ENCODE measurements around the gene POLR3B. TPM values are rescaled to one million over a fixed set of nuclear protein-coding genes. Genes with fewer than 3 reads are reported as not detected.
"Not testable (repeated sequence)": the region's sequence is repeated elsewhere in the genome, so short reads cannot be mapped to it uniquely, and the experiment has no call there.

The POLR3B gene
- total RNA-seq, 4 donors from 2014 or later = 5.1 to 10.7 (median 7.4) TPM

DNA sequence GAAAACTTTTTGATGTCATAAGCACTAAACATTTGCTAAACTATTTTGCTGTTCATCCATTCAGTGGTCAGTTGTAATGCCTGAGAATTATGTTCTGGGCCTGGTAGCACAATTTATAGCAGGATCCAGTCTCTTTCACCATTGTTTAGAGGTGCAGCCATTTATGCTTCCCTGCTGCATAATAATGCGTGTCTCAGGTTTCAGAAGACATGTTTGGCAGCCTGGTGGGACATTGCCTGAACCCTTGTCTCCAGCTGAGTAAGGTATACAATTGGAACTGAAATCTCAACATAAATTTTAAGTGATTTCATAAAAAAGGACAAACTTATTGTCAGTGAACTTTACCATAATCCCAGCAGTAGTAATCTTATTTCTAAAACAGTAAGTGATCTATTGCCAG, 94.8 kb downstream of the POLR3B start:
- H3K36me3 ChIP-seq = peaks cover 0 to 2% (median 0%) of the 10 kb centered on the region in 3 donors
- TF ChIP-seq POLR2A (IDR thresholded peaks at IDR 0.05) = no peak
- TF ChIP-seq, protein P1, sequence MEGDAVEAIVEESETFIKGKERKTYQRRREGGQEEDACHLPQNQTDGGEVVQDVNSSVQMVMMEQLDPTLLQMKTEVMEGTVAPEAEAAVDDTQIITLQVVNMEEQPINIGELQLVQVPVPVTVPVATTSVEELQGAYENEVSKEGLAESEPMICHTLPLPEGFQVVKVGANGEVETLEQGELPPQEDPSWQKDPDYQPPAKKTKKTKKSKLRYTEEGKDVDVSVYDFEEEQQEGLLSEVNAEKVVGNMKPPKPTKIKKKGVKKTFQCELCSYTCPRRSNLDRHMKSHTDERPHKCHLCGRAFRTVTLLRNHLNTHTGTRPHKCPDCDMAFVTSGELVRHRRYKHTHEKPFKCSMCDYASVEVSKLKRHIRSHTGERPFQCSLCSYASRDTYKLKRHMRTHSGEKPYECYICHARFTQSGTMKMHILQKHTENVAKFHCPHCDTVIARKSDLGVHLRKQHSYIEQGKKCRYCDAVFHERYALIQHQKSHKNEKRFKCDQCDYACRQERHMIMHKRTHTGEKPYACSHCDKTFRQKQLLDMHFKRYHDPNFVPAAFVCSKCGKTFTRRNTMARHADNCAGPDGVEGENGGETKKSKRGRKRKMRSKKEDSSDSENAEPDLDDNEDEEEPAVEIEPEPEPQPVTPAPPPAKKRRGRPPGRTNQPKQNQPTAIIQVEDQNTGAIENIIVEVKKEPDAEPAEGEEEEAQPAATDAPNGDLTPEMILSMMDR (IDR thresholded peaks at IDR 0.05) = no peak
- H3K9me3 ChIP-seq = no peaks in the 10 kb centered on the region
- H3K4me3 ChIP-seq = no peak overlapping the region
- H3K27ac ChIP-seq = no peak overlapping the region
- DNase-seq = no peak
- no peaks in the 10 kb centered on the region for H3K27me3 ChIP-seq
- no peaks in the 10 kb centered on the region for H3K4me1 ChIP-seq

DNA sequence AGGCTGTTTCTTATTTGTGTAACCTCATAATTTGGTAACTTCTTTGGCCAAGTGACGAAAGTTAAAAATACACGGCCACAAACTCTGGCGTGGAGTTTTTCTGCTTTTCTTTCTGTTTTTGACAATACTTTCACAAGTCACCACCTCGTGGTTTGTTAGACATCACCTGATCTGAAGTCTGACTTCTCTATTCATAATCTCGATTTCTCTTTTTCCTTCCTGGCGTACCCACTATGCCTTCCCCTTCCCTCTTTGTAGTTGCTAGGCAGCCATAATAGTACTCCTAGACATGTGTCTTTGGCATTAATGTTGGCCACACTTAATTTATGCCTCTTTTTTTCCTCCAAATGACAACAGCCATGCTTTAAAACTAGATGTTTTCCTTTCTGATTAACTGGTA, 97.6 kb downstream of the POLR3B start:
- no peak overlapping the region for H3K4me3 ChIP-seq
- H3K27me3 ChIP-seq = no peaks in the 10 kb centered on the region
- no peaks in the 10 kb centered on the region for H3K4me1 ChIP-seq
- TF ChIP-seq POLR2A (IDR thresholded peaks at IDR 0.05) = no peak
- TF ChIP-seq, protein P1 (IDR thresholded peaks at IDR 0.05) = no peak
- DNase-seq = no peak
- H3K27ac ChIP-seq = no peak overlapping the region
- H3K36me3 ChIP-seq = peaks cover 0 to 16% (median 0%) of the 10 kb centered on the region in 3 donors
- no peaks in the 10 kb centered on the region for H3K9me3 ChIP-seq

DNA sequence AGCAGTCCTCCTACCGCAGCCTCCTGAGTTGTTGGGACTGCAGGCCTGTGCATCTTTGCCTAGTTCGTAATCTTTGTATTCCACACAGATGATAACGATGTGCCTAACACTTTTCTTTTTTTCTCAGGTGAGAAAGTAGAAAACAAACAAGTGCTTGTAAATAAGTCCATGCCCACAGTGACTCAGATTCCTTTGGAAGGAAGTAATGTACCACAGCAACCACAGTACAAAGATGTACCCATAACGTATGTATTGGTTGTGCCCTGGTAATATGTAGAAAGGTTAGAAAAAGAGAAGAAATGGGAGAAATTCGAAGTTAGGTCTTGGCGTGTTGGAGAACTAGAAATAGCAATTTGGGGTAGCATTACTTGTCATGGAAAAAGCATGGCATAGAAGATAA, 101.6 kb downstream of the POLR3B start:
- H3K27ac ChIP-seq = no peak overlapping the region
- H3K9me3 ChIP-seq = no peaks in the 10 kb centered on the region
- TF ChIP-seq, protein P1 (IDR thresholded peaks at IDR 0.05) = no peak
- no peak for TF ChIP-seq POLR2A (IDR thresholded peaks at IDR 0.05)
- no peak overlapping the region for H3K4me3 ChIP-seq
- H3K4me1 ChIP-seq = no peaks in the 10 kb centered on the region
- H3K27me3 ChIP-seq = no peaks in the 10 kb centered on the region
- peaks cover 0 to 21% (median 0%) of the 10 kb centered on the region in 3 donors for H3K36me3 ChIP-seq
- DNase-seq = no peak

DNA sequence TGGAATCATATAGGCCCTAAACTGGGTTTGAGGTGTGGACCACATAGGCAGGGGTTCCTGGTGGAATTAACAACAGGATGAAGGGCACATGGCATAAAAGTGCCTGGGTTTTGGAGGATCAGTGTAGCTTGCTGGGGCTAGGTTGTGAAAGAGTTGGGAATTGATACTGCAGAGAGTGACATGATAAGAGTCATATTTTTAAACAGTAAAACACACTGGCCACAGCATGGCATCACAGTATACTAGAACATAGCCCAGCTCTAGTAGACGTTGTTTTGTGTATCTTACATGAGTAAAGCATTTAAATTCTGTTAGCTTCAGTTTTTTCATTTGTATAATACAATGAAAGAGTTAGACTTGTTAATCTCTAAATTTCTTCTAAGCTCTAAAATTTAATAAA, 102.0 kb downstream of the POLR3B start:
- TF ChIP-seq POLR2A (IDR thresholded peaks at IDR 0.05) = no peak
- TF ChIP-seq, protein P1 (IDR thresholded peaks at IDR 0.05) = no peak
- no peaks in the 10 kb centered on the region for H3K27me3 ChIP-seq
- no peaks in the 10 kb centered on the region for H3K9me3 ChIP-seq
- H3K36me3 ChIP-seq = peaks cover 0 to 21% (median 0%) of the 10 kb centered on the region in 3 donors
- no peak overlapping the region for H3K27ac ChIP-seq
- no peak for DNase-seq
- H3K4me1 ChIP-seq = no peaks in the 10 kb centered on the region
- H3K4me3 ChIP-seq = no peak overlapping the region

DNA sequence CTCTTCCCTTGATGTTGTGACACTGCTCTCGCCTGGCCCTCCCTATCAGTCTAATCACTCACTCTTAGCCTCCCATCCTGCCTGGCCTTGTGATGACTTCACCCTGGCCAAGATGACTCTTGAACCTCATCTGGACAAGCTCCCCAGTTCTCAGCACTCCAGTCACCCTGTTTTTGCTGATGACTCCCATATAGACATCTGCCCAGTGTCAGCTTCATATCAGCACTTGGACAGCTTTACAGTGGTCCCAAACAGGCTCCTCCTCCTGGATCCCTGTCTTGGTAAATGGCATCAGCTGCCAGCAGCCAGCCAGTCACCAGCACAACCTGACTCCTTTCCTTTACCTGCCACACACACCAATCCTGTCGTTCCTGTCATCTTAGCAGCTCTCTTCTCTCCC, 104.2 kb downstream of the POLR3B start:
- TF ChIP-seq, protein P1 (IDR thresholded peaks at IDR 0.05) = no peak
- no peak for TF ChIP-seq POLR2A (IDR thresholded peaks at IDR 0.05)
- H3K36me3 ChIP-seq = peaks cover 0 to 21% (median 0%) of the 10 kb centered on the region in 3 donors
- no peaks in the 10 kb centered on the region for H3K4me1 ChIP-seq
- no peak for DNase-seq
- H3K4me3 ChIP-seq = no peak overlapping the region
- no peaks in the 10 kb centered on the region for H3K27me3 ChIP-seq
- no peaks in the 10 kb centered on the region for H3K9me3 ChIP-seq
- H3K27ac ChIP-seq = no peak overlapping the region

DNA sequence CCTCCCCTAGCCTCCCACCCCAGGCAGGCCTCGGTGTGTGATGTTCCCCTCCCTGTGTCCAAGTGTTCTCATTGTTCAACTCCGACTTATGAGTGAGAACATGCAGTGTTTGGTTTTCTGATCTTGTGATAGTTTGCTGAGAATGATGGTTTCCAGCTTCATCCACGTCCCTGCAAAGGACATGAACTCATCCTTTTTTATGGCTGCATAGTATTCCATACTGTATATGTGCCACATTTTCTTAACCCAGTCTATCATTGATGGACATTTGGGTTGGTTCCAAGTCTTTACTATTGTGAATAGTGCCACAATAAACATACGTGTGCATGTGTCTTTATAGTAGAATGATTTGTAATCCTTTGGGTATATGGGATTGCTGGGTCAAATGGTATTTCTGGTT, 108.1 kb downstream of the POLR3B start:
- not testable (repeated sequence) for H3K4me1 ChIP-seq, H3K27me3 ChIP-seq, H3K4me3 ChIP-seq, DNase-seq, H3K36me3 ChIP-seq, H3K27ac ChIP-seq, H3K9me3 ChIP-seq

DNA sequence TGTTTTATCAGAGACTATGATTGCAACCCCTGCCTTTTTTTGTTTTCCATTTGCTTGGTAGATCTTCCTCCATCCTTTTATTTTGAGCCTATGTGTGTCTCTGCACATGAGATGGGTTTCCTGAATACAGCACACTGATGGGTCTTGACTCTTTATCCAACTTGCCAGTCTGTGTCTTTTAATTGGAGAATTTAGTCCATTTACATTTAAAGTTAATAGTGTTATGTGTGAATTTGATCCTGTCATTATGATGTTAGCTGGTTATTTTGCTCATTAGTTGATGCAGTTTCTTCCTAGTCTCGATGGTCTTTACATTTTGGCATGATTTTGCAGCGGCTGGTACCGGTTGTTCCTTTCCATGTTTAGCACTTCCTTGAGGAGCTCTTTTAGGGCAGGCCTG, 118.1 kb downstream of the POLR3B start:
- H3K27ac ChIP-seq, DNase-seq, H3K36me3 ChIP-seq, H3K4me3 ChIP-seq, H3K4me1 ChIP-seq, H3K9me3 ChIP-seq, H3K27me3 ChIP-seq: not testable (repeated sequence)

DNA sequence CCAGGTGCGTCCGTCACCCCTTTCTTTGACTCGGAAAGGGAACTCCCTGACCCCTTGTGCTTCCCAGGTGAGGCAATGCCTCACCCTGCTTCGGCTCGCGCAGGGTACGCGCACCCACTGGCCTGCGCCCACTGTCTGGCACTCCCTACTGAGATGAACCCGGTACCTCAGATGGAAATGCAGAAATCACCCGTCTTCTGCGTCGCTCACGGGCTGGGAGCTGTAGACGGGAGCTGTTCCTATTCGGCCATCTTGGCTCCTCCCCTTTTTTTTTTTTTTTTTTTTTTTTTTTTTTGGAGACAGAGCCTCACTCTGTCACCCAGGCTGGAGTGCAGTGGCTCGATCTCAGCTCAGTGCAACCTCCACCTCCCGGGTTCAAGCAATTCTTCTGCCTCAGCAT, 120.1 kb downstream of the POLR3B start:
- not testable (repeated sequence) for H3K36me3 ChIP-seq, H3K9me3 ChIP-seq, H3K4me1 ChIP-seq, H3K27ac ChIP-seq, H3K4me3 ChIP-seq, H3K27me3 ChIP-seq, DNase-seq
